Panc1 (cell line): ENCODE results near the gene UTF1. TPM values are rescaled to one million over a fixed set of nuclear protein-coding genes. Genes with fewer than 3 reads are reported as not detected.

ENCODE experiments used
- ATAC-seq: fragments of 200-7000 bp; cut with Tn5 transposase; 2 replicates; pipeline ENCODE4 v1.9.1; 2020; ENCODE audit warnings: mild to moderate bottlenecking, moderate library complexity
- BruUV-seq: library from RNA; stranded (reverse); fragments of 400-500 nt; replicated peaks from 2 replicates; lab custom pipeline; 2021; lab: Mats Ljungman, UMichigan
- CTCF ChIA-PET: fragments of 300-600 bp; sonication (Branson Sonifier 250); formaldehyde crosslinking; loops from one replicate; lab custom pipeline; 2022; ENCODE audit warnings: antibody characterized with exemption; lab: Charles Lee
- POLR2A ChIA-PET: fragments of 300-600 bp; sonication (Branson Sonifier 250); formaldehyde crosslinking; loops from one replicate; lab custom pipeline; 2022; ENCODE audit warnings: antibody characterized with exemption; lab: Charles Lee
- DNase-seq: peaks from one replicate; pipeline ENCODE4 v3.0.0-alpha.2; 2010; ENCODE audit warnings: low read depth, low spot score
- H3K27ac ChIP-seq: 2 replicates; pipeline ENCODE4 v1.5.1; 2011; ENCODE audit warnings: mild to moderate bottlenecking, low read length, inconsistent platforms
- H3K27me3 ChIP-seq: fragments of 200-500 bp; sonication (Bioruptor generic); 2 replicates; pipeline ENCODE4 v1.6.0; 2014; ENCODE audit warnings: low read length, inconsistent platforms; ENCODE audit not compliant: control insufficient read depth, insufficient read depth
- H3K36me3 ChIP-seq: fragments of 200-500 bp; sonication (Bioruptor generic); 2 replicates; pipeline ENCODE4 v1.5.1; 2014; ENCODE audit warnings: inconsistent platforms, mild to moderate bottlenecking, low read length, moderate library complexity; ENCODE audit not compliant: control insufficient read depth, insufficient read depth
- H3K4me1 ChIP-seq: 2 replicates; pipeline ENCODE4 v1.5.1; 2011; ENCODE audit warnings: inconsistent platforms, mild to moderate bottlenecking, low read length, moderate library complexity; ENCODE audit not compliant: control insufficient read depth, insufficient read depth
- H3K4me3 ChIP-seq, 2 experiments: 2 replicates each; pipeline ENCODE4 v1.5.1; 2011 to 2012; ENCODE audit warnings: low read depth in 2 of 2, low read length in 2 of 2, mild to moderate bottlenecking in 2 of 2, inconsistent platforms in 1 of 2, moderate library complexity in 1 of 2
- H3K9me3 ChIP-seq: fragments of 200-500 bp; sonication (Bioruptor generic); 2 replicates; pipeline ENCODE4 v1.5.1; 2014; ENCODE audit warnings: low read depth, mild to moderate bottlenecking, inconsistent platforms, low read length, moderate library complexity; ENCODE audit not compliant: control insufficient read depth, insufficient read depth
- CTCF ChIP-seq: fragments of 450-650 bp; IDR thresholded peaks from 2 replicates; pipeline ENCODE4 v1.5.1; 2017; ENCODE audit warnings: mild to moderate bottlenecking
- POLR2AphosphoS5 ChIP-seq: IDR thresholded peaks from 2 replicates; pipeline ENCODE4 v1.6.1; 2012; ENCODE audit warnings: mild to moderate bottlenecking, low read depth, low read length, moderate library complexity
- REST ChIP-seq, 2 experiments: IDR thresholded peaks; 2 replicates each; pipeline ENCODE4 v1.6.1; 2011 to 2012; ENCODE audit warnings: low read depth in 2 of 2, control low read depth in 1 of 2, low read length in 1 of 2, mild to moderate bottlenecking in 1 of 2, moderate library complexity in 1 of 2; ENCODE audit not compliant: insufficient read depth in 1 of 2
- SIN3A ChIP-seq: IDR thresholded peaks from 2 replicates; pipeline ENCODE4 v1.6.1; 2012; ENCODE audit warnings: low read depth, mild to moderate bottlenecking, low read length, moderate library complexity, borderline replicate concordance; ENCODE audit not compliant: insufficient read depth
- TCF7L2 ChIP-seq: IDR thresholded peaks from 2 replicates; pipeline ENCODE4 v1.6.1; 2011; ENCODE audit warnings: mild to moderate bottlenecking, low read depth, low read length, inconsistent platforms
- in situ Hi-C: cut with HindIII; loops from 2 replicates; pipeline ENCODE4 v1.10.0; 2016; ENCODE audit warnings: low sequenced_read_pairs, low pct_unique_long_range_greater_than_20kb
- intact Hi-C: fragments of 100-400 bp; cut with micrococcal nuclease; formaldehyde crosslinking; loops from one replicate; pipeline ENCODE4 v1.10.0; 2022; ENCODE audit not compliant: unreplicated experiment
- total RNA-seq: library from RNA; stranded (reverse); gene quantifications from one replicate; pipeline ENCODE4 v1.2.1, GENCODE V29; 2021; ENCODE audit not compliant: unreplicated experiment

The UTF1 gene
- total RNA-seq, 1 experiment from 2014 or later = not detected

- DNase-seq (no peak), ATAC-seq (no peak)
- ChIA-PET CTCF (no interaction called here), POLR2A (no interaction called here)
- H3K36me3 ChIP-seq = no peaks in the 10 kb centered on the region
- H3K9me3 ChIP-seq = no peaks in the 10 kb centered on the region
- H3K4me3 ChIP-seq = no peak overlapping the region
- no peaks in the 10 kb centered on the region for H3K27me3 ChIP-seq
- no peaks in the 10 kb centered on the region for H3K4me1 ChIP-seq
- in situ Hi-C loops = no loop called here
- BruUV-seq = no TSS peak
- H3K27ac ChIP-seq = no peak overlapping the region
- TF ChIP-seq CTCF = no peak
- intact Hi-C loops = no loop called here
Observed at GRCh38 chr10:133183646-133184378, 46.2 kb upstream of the UTF1 start.

- Histone ChIP-seq H3K4me3 (no peak overlapping the region), H3K36me3 (no peaks in the 10 kb centered on the region), H3K4me1 (no peaks in the 10 kb centered on the region), H3K9me3 (no peaks in the 10 kb centered on the region), H3K27me3 (no peaks in the 10 kb centered on the region), H3K27ac (no peak overlapping the region)
- no peak for ATAC-seq
- ChIA-PET POLR2A (no interaction called here), CTCF (no interaction called here)
- intact Hi-C loops = no loop called here
- TF ChIP-seq REST (IDR thresholded peaks at IDR 0.05; ENCODE audit: insufficient read depth in 1 of 2, low read depth in 2 of 2, low read length in 1 of 2) (no peak), SIN3A (no peak), POLR2AphosphoS5 (no peak), CTCF (no peak), TCF7L2 (no peak)
- BruUV-seq = no TSS peak
- in situ Hi-C loops = no loop called here
- DNase-seq = no peak
Observed at GRCh38 chr10:133184591-133185244, 45.3 kb upstream of the UTF1 start.
